Limb (tissue), 2 donors: ENCODE results near the gene LRIT2.
A peak's percentile ranks its signal among the peaks of the same experiment; 100 is the strongest.

Experiments
- DNase-seq, 2 donors: peaks; one replicate each; pipeline ENCODE4 v3.0.0-alpha.2; 2016; ENCODE audit errors: extremely low spot score in 2 of 2

Gene LRIT2

DNA sequence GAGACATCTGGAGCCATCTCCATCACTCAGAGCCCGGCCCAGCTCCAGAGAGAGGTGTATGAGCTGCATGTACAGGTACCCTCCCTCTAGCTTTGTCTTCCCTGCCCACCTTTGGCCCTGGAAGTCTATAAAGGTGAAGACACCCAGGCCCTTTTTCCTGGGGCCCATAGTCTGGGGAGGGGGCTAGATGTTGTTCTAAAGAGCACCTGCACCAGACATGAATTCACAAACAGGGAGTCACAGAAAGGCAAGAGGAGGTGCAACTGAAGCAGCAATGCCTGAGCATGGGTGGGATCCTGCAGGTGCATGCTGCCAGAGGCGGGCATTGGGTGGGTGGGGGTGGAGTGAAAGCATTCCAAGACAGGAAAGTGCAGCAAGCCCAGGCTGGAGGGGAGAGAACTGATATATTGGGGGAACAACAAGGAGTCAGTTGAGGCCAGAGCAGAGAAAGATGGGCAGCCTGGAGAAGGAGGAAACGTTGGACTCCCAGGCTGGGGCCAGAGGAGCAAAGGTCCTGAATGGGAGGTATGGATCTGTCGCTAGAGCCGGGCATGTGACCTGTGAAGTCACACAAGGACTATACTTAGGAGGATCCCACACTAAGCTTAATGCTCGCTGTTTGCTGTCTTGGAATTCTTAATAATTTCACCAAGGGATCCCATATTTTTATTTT, 19.4 kb downstream of the LRIT2 start:
- DNase-seq, result no peak

GRCh38 chr10:84205049-84205852, 20.1 kb downstream of the LRIT2 start:
- peak; percentile 8 to 63 for DNase-seq

GRCh38 chr10:84204610-84205009, 20.7 kb downstream of the LRIT2 start:
- DNase-seq, result no peak

DNA sequence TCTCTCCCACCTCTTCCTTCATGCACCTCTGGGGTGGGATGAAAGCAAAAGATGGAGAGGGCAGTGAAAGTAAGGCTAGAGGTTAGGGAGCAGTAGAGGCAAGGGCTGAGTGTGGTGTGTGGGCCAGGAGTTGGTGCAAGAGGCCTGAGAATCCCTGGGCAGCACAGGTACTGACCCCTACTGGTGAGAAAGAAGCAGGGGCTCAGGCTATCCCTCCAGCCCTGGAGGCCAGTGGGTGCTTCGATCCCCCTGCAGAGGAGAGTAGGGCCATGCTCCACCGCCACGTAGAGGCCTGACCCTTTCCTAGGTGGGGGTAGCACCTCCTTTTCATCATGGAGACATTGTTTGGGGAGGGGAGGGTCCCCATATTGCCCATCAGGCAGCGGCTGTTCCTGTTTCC, 21.2 kb downstream of the LRIT2 start:
- no peak for DNase-seq

GRCh38 chr10:84202349-84202748, 23.0 kb downstream of the LRIT2 start:
- DNase-seq, result no peak

DNA sequence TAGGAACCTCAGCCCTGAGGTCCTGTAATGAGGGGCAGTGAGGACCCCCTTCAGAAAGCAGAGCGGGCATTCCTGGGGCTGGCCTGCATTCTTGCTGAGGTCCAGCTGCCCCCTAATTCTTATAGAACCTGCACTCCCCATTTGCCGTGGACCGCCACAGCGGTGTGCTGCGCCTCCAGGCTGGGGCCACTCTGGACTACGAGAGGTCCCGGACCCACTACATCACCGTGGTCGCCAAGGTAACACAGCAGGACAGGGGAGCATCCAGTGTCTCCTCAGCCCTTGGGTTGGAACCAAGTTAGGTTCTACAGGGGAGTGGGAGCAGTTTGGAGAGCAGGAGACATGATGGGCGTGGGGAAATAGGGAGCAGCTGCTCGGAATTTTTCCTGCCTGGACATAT, 23.7 kb downstream of the LRIT2 start:
- no peak for DNase-seq

DNA sequence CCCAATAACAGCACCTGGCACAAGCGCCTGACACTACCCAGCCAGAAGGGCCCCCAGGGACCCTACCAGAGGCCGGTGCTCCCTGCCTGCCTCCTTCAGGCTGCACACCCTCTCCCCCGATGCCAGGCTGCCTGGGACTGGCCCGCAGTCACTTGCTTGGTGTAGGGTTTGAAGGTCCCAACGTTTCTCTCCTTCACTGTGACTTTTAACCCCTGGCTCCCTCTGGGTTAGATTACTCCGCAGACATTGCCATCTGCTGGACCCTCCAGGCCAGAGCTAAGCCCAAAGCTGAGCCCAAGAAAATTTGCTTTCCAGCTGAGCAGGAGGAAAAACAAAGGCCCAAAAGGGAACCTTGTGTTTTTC, 24.1 kb downstream of the LRIT2 start:
- DNase-seq, result no peak

- no peak for DNase-seq
Observed at GRCh38 chr10:84200537-84201243, 24.7 kb downstream of the LRIT2 start.

GRCh38 chr10:84198206-84198915, 27.0 kb downstream of the LRIT2 start:
- no peak for DNase-seq

DNA sequence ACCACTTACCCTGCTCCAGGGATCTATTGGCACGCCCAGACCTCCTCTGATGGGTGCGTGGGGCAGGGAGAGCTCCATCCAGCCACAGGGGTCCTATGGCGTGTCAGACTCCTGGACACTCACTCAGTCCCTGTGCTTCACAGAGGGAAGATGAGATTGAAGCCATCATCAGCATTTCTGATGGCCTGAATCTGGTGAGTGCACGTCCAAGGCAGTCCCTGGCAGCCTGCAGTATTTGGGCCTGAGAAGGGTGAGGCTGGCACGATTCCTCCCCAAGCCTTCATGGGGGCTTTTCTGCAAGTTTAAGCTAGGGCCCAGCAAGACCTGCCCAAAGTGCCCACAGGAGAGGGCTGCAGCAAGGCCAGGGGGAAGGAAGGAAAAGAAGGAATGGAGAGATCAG, 27.7 kb downstream of the LRIT2 start:
- DNase-seq, result no peak

- no peak for DNase-seq
Observed at GRCh38 chr10:84196941-84197340, 28.4 kb downstream of the LRIT2 start.

DNA sequence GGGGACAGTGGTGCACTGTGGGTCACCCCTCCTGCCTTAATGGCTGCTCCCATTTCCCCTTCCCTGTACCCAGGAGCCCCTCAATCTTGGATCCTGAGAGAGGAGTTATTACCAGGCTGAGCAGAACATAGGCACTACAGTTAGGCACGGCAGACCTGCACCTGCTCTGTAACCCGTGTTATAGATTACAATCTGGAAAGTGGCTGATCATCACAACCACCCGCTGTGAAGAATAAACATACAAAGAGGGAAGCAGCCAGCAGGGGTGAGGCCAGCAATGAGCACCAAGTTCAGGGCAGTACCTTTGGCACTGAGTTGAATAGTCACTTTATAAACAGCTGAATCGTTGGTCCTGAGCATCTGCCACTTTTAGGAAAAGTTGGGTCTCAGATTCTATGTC, 29.3 kb downstream of the LRIT2 start:
- DNase-seq, result no peak

DNA sequence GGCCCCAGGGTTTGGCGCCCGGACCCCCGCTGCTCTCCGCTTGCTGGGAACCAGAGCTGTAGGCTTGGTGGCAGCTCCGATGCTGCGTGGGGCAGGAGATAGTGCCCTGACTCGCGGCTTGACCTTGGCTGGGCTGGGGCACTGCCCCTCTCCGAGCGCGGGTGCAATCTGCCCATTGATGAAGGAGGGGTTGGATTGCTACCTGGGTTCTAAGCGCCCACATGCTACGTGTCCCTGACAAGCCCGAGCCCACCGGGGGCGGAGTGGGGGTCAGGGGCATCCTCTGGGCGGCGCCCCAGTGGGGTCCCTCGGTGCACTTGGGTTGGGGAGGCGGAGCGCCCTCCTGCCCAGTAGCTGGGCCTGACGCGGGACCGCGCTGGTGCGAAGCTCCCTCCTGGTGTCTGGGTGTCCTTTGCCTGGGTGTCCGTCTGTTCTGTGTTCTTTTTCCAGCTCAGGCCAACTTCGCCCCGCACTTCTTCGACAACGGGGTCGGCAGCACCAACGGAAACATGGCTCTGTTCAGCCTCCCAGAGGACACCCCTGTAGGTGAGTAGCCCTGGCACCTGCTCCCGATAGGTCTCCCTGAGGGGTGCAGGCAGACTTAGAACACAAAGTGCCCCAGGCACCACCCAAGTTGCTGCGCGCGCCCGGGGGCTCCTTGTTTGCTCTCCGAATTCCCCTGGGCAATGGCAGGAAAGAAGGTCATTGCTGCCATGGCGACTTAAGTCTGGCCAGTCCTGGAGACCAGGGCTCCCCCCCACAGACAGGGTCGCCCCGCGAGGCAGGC, 30.1 kb downstream of the LRIT2 start:
- no peak for DNase-seq

DNA sequence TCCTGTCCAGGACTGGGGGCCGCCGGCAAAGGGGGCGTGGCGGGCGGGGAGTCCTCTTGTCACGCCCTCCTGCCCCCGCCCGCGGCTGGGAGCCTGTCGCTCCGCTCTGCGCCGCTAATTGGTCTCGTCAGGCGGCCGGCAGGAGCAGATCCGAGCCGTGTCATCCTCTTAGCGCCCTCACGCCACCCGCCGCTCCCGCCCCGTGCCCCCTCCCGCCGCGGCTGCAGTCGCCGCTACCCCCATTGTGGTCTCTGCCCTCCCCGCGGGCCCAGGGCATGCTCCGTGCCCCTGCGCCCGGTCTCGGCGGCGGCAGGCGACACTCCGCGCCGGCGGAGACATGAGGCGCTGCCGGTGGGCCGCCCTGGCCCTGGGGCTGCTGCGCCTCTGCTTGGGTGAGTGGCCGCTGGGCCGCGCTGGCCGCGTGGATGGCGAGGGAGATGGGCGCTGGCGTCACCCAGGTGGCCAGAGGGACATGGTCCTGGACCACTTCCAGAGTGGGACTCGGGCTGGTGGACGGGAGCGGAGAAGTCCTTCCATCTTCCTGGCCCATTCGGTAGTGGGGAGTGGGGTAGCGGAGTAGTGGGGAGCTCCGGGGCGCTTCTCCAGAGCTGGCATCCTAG, 30.8 kb downstream of the LRIT2 start, which contains the start of gene CDHR1:
Gene CDHR1, plus strand, starts transcription at position 114 of the 620 bp plus-strand sequence. Its CDS starts 224 bp downstream, at position 338.
- DNase-seq, result peak; percentile 21 to 53

- no peak for DNase-seq
Observed at GRCh38 chr10:84193846-84194423, 31.4 kb downstream of the LRIT2 start.

DNA sequence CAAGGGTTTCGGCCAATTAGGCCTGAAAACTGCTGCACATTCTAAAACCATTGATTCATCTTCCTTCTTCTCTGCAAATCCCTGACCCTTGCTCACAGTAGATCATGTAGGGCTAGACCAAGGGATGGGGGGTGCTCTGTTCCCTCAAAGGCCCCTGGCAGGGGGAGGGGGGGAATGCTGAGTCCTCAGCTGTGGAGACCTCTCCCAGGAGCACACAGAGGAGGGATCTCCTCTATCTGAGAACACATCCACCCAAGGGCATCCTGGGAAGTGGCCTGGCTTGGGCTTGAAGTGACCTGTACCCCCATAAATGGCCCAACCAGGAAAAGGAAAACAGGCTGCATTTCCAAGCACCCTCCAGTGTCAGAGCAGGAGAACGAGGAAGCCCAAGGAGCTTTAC, 32.0 kb downstream of the LRIT2 start:
- DNase-seq, result no peak

DNA sequence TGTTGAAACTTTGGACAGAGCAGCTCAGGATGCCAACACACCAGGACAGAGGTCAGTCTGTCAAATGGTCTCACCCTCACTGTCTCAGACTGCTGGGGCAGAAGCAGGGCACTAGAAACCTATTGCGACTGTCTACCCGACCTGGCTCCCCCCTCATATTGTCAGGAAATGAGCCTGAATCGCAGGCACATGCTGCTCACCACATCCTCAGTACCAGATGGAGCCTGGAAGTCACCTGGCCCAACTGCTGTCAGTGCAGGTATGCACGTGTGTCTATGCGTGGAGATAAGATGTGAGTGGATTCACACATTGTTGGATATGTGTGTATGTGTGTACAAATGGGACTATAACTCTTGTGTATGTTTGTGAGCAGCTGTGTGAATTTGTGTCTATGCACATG, 34.2 kb downstream of the LRIT2 start:
- no peak for DNase-seq

- DNase-seq, result no peak
Observed at GRCh38 chr10:84190621-84191020, 34.7 kb downstream of the LRIT2 start.

- DNase-seq, result no peak
Observed at GRCh38 chr10:84188815-84189214, 36.5 kb downstream of the LRIT2 start.

- DNase-seq, result no peak
Observed at GRCh38 chr10:84185526-84186175, 39.7 kb downstream of the LRIT2 start.
